Sigmoid colon (tissue), 7 donors: ENCODE measurements around the gene SCNM1. TPM values are rescaled to one million over a fixed set of nuclear protein-coding genes. Genes with fewer than 3 reads are reported as not detected.
"Not testable (repeated sequence)": the region's sequence is repeated elsewhere in the genome, so short reads cannot be mapped to it uniquely, and the experiment has no call there.

ENCODE experiments used
- DNase-seq: peaks from one replicate; pipeline ENCODE4 v3.0.0-alpha.2; 2019
- H3K27ac ChIP-seq, 4 donors: fragments of 200-600 bp; sonication (generic); one replicate each; pipeline ENCODE4 v1.5.1; 2016 to 2019; ENCODE audit warnings: mild to moderate bottlenecking in 1 of 4
- H3K27me3 ChIP-seq, 3 donors: fragments of 200-600 bp; sonication (generic); one replicate each; pipeline ENCODE4 v1.5.1; 2019; ENCODE audit warnings: mild to moderate bottlenecking in 1 of 3
- H3K36me3 ChIP-seq, 4 donors: fragments of 200-600 bp; sonication (generic); one replicate each; pipeline ENCODE4 v1.5.1; 2016 to 2019
- H3K4me1 ChIP-seq, 4 donors: fragments of 200-600 bp; sonication (generic); one replicate each; pipeline ENCODE4 v1.5.1; 2017 to 2019
- H3K4me3 ChIP-seq, 4 donors: fragments of 200-600 bp; sonication (generic); one replicate each; pipeline ENCODE4 v1.5.1; 2017 to 2019; ENCODE audit warnings: mild to moderate bottlenecking in 2 of 4, moderate library complexity in 1 of 4
- H3K9me3 ChIP-seq, 4 donors: fragments of 200-600 bp in 3 of 4; sonication (generic) in 3 of 4; one replicate each; pipeline versions ENCODE4 v1.5.1 to v1.6.1; 2013 to 2019
- EP300 ChIP-seq, 4 donors: sonication (generic); formaldehyde crosslinking; IDR thresholded peaks; one replicate each; pipeline ENCODE4 v1.6.1; 2017; ENCODE audit warnings: antibody characterized with exemption in 4 of 4
- POLR2A ChIP-seq, 2 donors: fragments of 450-650 bp; IDR thresholded peaks; one replicate each; pipeline ENCODE4 v1.6.1; 2016; ENCODE audit warnings: antibody characterized with exemption in 2 of 2, mild to moderate bottlenecking in 2 of 2, moderate library complexity in 2 of 2
- POLR2AphosphoS5 ChIP-seq, 4 donors: sonication (generic); formaldehyde crosslinking; IDR thresholded peaks; one replicate each; pipeline ENCODE4 v1.6.1; 2017; ENCODE audit warnings: antibody characterized with exemption in 4 of 4
- WGBS, 2 donors: extraction: QIAGEN DNeasy Blood & Tissue Kit; methylation state at CpG; one replicate each; pipeline ENCODE4 v1.1.7; 2013; 5-methylcytosine and 5-hydroxymethylcytosine counted together
- intact Hi-C: fragments of 100-400 bp; cut with DNase I; formaldehyde crosslinking; loops from one replicate; pipeline ENCODE4 v1.15.1; 2023
- polyA plus RNA-seq, 3 donors: library from polyadenylated mRNA; stranded (reverse); fragments of 200-250 nt; gene quantifications; one replicate each; pipeline ENCODE4 v1.2.3, GENCODE V29; 2013
- total RNA-seq, 4 donors: library from RNA; depleted of rRNA; stranded (reverse); fragments of >200 nt; gene quantifications; one replicate each; pipeline ENCODE4 v1.1.0, GENCODE V29; 2016
- TF ChIP-seq, protein P1 (sequence below), 4 experiments: fragments of 450-650 bp in 3 of 4; fragments of 200-600 bp in 1 of 4; IDR thresholded peaks; one replicate each; pipeline ENCODE4 v1.5.1; 2016 to 2019; ENCODE audit warnings: antibody characterized with exemption in 4 of 4, mild to moderate bottlenecking in 3 of 4, moderate library complexity in 2 of 4
- donor health status: healthy with polysubstance abuse.
- donor health status: Bipolar disorder and iron deficiency.
- donor health status: healthy.

The SCNM1 gene
- total and polyA plus RNA-seq, 7 donors = 17.5 to 42.4 (median 24.2) TPM

DNA sequence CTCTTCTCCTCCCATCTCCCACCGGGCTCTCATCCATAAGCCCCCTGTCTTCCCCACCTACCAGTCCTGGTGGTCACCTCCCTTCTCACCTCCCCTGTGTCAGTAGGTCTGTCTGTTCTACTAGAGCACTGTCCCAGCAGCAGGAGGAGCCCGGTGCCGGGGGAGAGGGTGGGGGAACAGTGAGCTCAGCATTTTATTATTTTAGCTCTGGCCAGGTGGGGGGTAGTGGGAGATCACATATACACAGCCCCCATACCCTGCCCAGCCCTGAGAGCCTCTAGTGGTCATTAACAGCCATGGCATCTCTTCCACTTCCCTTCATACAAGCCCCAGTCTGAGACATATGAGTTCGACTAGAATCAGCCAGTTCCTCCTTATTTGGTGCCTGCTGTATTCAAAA is 9.9 kb downstream of the SCNM1 start, which contains the start of gene TMOD4:
TSS of gene TMOD4 (minus strand) at position 119 of the 400 bp plus-strand sequence. CDS start 1,106 bp downstream, outside the sequence.
- Histone ChIP-seq H3K27me3 (no peaks in the 10 kb centered on the region), H3K27ac (peak within 1 kb of the TSS in 1 of 4 donors; percentile 69), H3K36me3 (peaks cover 6 to 73% (median 59%) of the 10 kb centered on the region in 4 donors), H3K4me3 (no peak within 1 kb of the TSS), H3K9me3 (no peaks in the 10 kb centered on the region), H3K4me1 (no peaks in the 10 kb centered on the region)
- WGBS, 2 donors = 66 to 73% methylated on average over 4 of the region's 4 CpGs
- DNase-seq = no peak
- no peak for TF ChIP-seq POLR2AphosphoS5 (IDR thresholded peaks at IDR 0.05)
- no peak for TF ChIP-seq EP300 (IDR thresholded peaks at IDR 0.05)
- TF ChIP-seq, protein P1, sequence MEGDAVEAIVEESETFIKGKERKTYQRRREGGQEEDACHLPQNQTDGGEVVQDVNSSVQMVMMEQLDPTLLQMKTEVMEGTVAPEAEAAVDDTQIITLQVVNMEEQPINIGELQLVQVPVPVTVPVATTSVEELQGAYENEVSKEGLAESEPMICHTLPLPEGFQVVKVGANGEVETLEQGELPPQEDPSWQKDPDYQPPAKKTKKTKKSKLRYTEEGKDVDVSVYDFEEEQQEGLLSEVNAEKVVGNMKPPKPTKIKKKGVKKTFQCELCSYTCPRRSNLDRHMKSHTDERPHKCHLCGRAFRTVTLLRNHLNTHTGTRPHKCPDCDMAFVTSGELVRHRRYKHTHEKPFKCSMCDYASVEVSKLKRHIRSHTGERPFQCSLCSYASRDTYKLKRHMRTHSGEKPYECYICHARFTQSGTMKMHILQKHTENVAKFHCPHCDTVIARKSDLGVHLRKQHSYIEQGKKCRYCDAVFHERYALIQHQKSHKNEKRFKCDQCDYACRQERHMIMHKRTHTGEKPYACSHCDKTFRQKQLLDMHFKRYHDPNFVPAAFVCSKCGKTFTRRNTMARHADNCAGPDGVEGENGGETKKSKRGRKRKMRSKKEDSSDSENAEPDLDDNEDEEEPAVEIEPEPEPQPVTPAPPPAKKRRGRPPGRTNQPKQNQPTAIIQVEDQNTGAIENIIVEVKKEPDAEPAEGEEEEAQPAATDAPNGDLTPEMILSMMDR (IDR thresholded peaks at IDR 0.05) = peak in 2 of 4 experiments; percentile 15 to 24
- intact Hi-C loops = no loop called here

DNA sequence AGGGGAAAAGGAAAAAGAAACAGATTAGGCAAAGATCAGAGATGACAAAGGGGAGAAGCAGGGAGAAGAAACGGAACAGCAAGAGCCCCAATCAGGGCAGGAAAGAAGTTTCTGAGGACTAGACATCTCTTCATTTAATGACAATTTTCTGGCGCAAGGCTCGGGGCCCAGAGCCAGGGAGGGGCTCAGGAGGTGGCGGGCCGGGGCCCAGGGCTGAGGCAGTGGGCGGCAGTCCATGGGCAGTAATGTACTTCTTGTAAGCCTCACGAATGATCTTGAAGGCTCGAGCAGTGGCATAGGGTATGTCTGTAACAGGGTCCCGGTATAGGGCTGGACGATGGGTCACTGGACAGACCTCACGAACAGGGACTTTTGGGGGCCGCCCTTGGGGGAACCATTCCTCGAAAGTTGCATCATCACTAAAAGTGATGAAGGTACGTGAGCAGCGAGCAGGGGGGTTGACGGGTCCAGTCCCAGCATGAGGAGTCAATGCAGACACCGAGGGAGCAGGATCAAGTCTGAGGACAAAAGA is 10.6 kb downstream of the SCNM1 start:
- no peaks in the 10 kb centered on the region for H3K27me3 ChIP-seq
- WGBS, 2 donors = 95 to 96% methylated on average over 17 of the region's 17 CpGs
- no peak for TF ChIP-seq POLR2AphosphoS5 (IDR thresholded peaks at IDR 0.05)
- no peak for TF ChIP-seq EP300 (IDR thresholded peaks at IDR 0.05)
- TF ChIP-seq, protein P1 (IDR thresholded peaks at IDR 0.05) = no peak
- no peak for TF ChIP-seq POLR2A (IDR thresholded peaks at IDR 0.05)
- no peaks in the 10 kb centered on the region for H3K9me3 ChIP-seq
- H3K4me3 ChIP-seq = no peak overlapping the region
- H3K36me3 ChIP-seq = peaks cover 11 to 77% (median 63%) of the 10 kb centered on the region in 4 donors
- no peak for DNase-seq
- peak overlapping the region in 1 of 4 donors; percentile 69 for H3K27ac ChIP-seq
- no peaks in the 10 kb centered on the region for H3K4me1 ChIP-seq
- intact Hi-C loops = no loop called here

DNA sequence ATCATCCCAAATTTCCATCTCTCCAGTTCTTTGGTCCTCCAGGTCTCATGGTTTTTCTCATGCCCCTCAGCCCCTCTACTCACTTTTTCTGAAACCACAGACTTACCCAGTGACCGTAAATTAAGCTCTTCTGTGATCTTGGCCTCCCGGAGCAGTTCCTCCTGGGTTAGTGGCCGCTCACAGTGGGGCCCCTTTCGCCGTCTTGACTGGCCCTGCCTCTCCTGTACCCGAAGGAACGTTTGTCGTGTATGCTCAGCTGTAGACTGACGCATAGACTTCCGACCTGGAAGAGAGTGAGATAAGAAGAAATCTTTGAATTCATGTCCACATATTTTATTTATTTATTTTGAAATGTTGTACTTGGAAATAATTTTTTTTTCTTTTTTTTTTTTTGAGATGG is 18.3 kb downstream of the SCNM1 start:
- H3K27ac ChIP-seq = no peak overlapping the region
- H3K4me1 ChIP-seq = peaks cover 0 to 27% (median 26%) of the 10 kb centered on the region in 4 donors
- TF ChIP-seq POLR2A (IDR thresholded peaks at IDR 0.05) (no peak), POLR2AphosphoS5 (IDR thresholded peaks at IDR 0.05) (no peak), EP300 (IDR thresholded peaks at IDR 0.05) (no peak)
- TF ChIP-seq, protein P1 (IDR thresholded peaks at IDR 0.05) = no peak
- intact Hi-C loops = no loop called here
- no peak overlapping the region for H3K4me3 ChIP-seq
- H3K27me3 ChIP-seq = no peaks in the 10 kb centered on the region
- peaks cover 16 to 65% (median 55%) of the 10 kb centered on the region in 4 donors for H3K36me3 ChIP-seq
- DNase-seq = no peak
- H3K9me3 ChIP-seq = no peaks in the 10 kb centered on the region
- 94 to 96% methylated on average over 10 of the region's 10 CpGs for WGBS, 2 donors

DNA sequence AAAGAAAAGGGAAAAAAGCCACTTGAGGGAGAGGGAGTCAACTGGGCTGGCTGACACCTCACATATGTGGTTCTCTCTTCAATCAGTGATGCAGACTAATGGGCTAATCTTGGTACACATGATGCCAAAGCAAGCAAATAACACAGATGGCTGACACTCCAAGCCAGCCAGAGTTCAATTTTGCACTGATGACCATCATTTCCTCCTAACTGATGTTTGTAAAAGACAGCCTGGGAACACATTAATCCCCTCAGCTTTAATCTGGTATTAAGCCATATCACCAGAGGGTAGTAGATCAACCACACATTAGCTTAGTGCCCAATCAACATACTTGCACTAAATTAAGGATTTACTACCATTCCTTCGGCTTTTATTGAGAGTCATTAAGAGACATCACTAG is 21.3 kb downstream of the SCNM1 start:
- H3K36me3 ChIP-seq = peaks cover 9 to 36% (median 26%) of the 10 kb centered on the region in 4 donors
- TF ChIP-seq, protein P1 (IDR thresholded peaks at IDR 0.05) = no peak
- TF ChIP-seq POLR2A (IDR thresholded peaks at IDR 0.05) = no peak
- TF ChIP-seq POLR2AphosphoS5 (IDR thresholded peaks at IDR 0.05) = no peak
- no peak for TF ChIP-seq EP300 (IDR thresholded peaks at IDR 0.05)
- no peaks in the 10 kb centered on the region for H3K9me3 ChIP-seq
- no peak overlapping the region for H3K4me3 ChIP-seq
- WGBS, 2 donors = 25 to 65% methylated on average over 1 of the region's 1 CpG
- peaks cover 0 to 34% (median 31%) of the 10 kb centered on the region in 4 donors for H3K4me1 ChIP-seq
- no peak for DNase-seq
- intact Hi-C loops = no loop called here
- no peaks in the 10 kb centered on the region for H3K27me3 ChIP-seq
- peak overlapping the region in 3 of 4 donors; percentile 27 to 93 (median 89) for H3K27ac ChIP-seq

DNA sequence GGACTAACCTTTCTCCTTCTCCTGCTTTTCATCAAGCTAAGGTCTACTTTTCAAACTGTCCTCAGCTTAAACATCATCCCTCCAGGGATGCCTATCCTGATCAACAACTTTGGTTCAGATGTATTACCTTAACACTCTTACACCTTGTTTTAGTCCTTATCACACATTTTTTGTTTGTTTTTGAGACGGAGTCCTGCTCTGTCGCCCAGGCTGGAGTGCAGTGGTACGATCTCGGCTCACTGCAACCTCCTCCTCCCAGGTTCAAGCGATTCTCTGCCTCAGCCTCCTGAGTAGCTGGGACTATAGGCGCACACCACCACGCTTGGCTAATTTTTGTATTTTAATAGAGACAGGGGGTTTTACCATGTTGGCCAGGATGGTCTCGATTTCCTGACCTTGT is 22.7 kb downstream of the SCNM1 start:
- Histone ChIP-seq H3K4me1 (peaks cover 0 to 34% (median 31%) of the 10 kb centered on the region in 4 donors), H3K27ac (peak overlapping the region in 3 of 4 donors; percentile 87 to 93 (median 89)), H3K4me3 (peak overlapping the region; percentile 69 to 91 (median 82)), H3K36me3 (peaks cover 1 to 21% (median 20%) of the 10 kb centered on the region in 4 donors)
- intact Hi-C loops, DNase-seq, H3K27me3 ChIP-seq, H3K9me3 ChIP-seq: not testable (repeated sequence)
- WGBS, 2 donors = 55 to 75% methylated on average over 8 of the region's 8 CpGs
